A673 (cell line): ENCODE results near the gene DSCAM. TPM values are rescaled to one million over a fixed set of nuclear protein-coding genes. Genes with fewer than 3 reads are reported as not detected.

Experiments used
- BruUV-seq: library from RNA; stranded (reverse); fragments of 400-500 nt; replicated peaks from 2 replicates; lab custom pipeline; 2021; lab: Mats Ljungman, UMichigan
- CTCF ChIA-PET: fragments of 300-600 bp; sonication (Branson Sonifier 250); formaldehyde crosslinking; loops from one replicate; lab custom pipeline; 2022; ENCODE audit warnings: antibody characterized with exemption; lab: Charles Lee
- POLR2A ChIA-PET: fragments of 300-600 bp; sonication (Branson Sonifier 250); formaldehyde crosslinking; loops from one replicate; lab custom pipeline; 2022; ENCODE audit warnings: antibody characterized with exemption; ENCODE audit not compliant: low non-redundant PET; lab: Charles Lee
- DNase-seq: peaks from one replicate; pipeline ENCODE4 v3.0.0-alpha.2; 2015; ENCODE audit warnings: low spot score
- H3K27ac ChIP-seq: fragments of 200-600 bp; sonication (generic); 2 replicates; pipeline ENCODE4 v1.5.1; 2016; ENCODE audit warnings: mixed run types, low read depth, mild to moderate bottlenecking, mixed read lengths, antibody characterized with exemption, low read length; ENCODE audit not compliant: poor library complexity, severe bottlenecking
- H3K27me3 ChIP-seq: fragments of 200-600 bp; sonication (generic); replicated peaks from 2 replicates; pipeline ENCODE4 v1.6.1; 2017; ENCODE audit warnings: mixed run types, low read depth, mild to moderate bottlenecking, mixed read lengths, antibody characterized with exemption, low read length; ENCODE audit not compliant: insufficient read depth, poor library complexity
- H3K36me3 ChIP-seq: fragments of 200-600 bp; sonication (generic); 2 replicates; pipeline ENCODE4 v1.6.1; 2016; ENCODE audit warnings: mixed run types, mild to moderate bottlenecking, mixed read lengths, antibody characterized with exemption, low read length; ENCODE audit not compliant: insufficient read depth, poor library complexity, severe bottlenecking
- H3K4me1 ChIP-seq: fragments of 200-600 bp; sonication (generic); 2 replicates; pipeline ENCODE4 v1.6.1; 2017; ENCODE audit warnings: mixed run types, mild to moderate bottlenecking, mixed read lengths, antibody characterized with exemption, low read length; ENCODE audit not compliant: insufficient read depth, poor library complexity, severe bottlenecking
- H3K4me3 ChIP-seq: fragments of 200-600 bp; sonication (generic); 2 replicates; pipeline ENCODE4 v1.5.1; 2016; ENCODE audit warnings: low read depth, mixed run types, mild to moderate bottlenecking, mixed read lengths, low read length; ENCODE audit not compliant: poor library complexity, severe bottlenecking
- H3K9me3 ChIP-seq: fragments of 200-600 bp; sonication (generic); 2 replicates; pipeline ENCODE4 v1.6.1; 2016; ENCODE audit warnings: mixed run types, low read depth, mild to moderate bottlenecking, mixed read lengths, antibody characterized with exemption, low read length; ENCODE audit not compliant: poor library complexity, severe bottlenecking
- EZH2 ChIP-seq: fragments of 200-600 bp; sonication (generic); IDR thresholded peaks from 2 replicates; pipeline ENCODE4 v1.6.1; 2017; ENCODE audit warnings: borderline replicate concordance, low read depth, mild to moderate bottlenecking, mixed read lengths, antibody characterized with exemption, low read length; ENCODE audit not compliant: poor library complexity, severe bottlenecking
- intact Hi-C: fragments of 100-400 bp; cut with micrococcal nuclease; formaldehyde crosslinking; loops from one replicate; pipeline ENCODE4 v1.10.0; 2022; ENCODE audit not compliant: unreplicated experiment
- total RNA-seq: library from RNA; stranded (reverse); gene quantifications from 2 replicates; pipeline ENCODE4 v1.2.3, GENCODE V29; 2021
- TF ChIP-seq, protein P1 (sequence below): fragments of 300-800, 200-600 bp; sonication (generic); conservative IDR thresholded peaks from 2 replicates; pipeline ENCODE4 v1.5.1; 2017; ENCODE audit warnings: low read depth, mild to moderate bottlenecking, antibody characterized with exemption, low read length, moderate library complexity, mixed read lengths

DSCAM gene
- total RNA-seq, 1 experiment from 2014 or later = not detected

DNA sequence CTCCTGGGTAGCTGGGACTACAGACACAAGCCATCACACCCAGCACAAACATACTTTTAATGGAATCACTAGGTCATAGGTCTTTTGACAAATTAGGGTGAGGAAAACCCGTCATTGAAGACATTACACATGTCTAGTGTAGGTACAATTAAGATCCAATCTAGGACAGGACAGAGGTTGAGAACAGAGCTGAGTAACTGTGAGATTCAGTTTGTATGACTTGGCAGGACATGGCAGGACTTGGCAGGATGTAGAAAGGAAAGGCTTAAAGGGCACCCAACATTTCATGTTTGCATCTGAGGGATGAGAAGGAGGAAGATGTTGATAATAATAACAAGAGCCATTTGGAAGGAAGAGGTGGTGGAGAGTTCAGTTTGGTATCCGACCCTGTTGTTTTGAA lies 496.0 kb downstream of the DSCAM start:
- intact Hi-C loops = no loop called here
- BruUV-seq = no TSS peak
- Histone ChIP-seq H3K4me1 (no peaks in the 10 kb centered on the region), H3K4me3 (no peak overlapping the region), H3K27me3 (no peaks in the 10 kb centered on the region), H3K36me3 (no peaks in the 10 kb centered on the region), H3K27ac (no peak overlapping the region), H3K9me3 (peaks cover 24% of the 10 kb centered on the region)
- CTCF ChIA-PET = interaction anchor here (0.6 kb wide), 1 partner anchor 131 kb away, joined by 3 read pairs; no protein-coding TSS in a partner anchor
- TF ChIP-seq, protein P1, sequence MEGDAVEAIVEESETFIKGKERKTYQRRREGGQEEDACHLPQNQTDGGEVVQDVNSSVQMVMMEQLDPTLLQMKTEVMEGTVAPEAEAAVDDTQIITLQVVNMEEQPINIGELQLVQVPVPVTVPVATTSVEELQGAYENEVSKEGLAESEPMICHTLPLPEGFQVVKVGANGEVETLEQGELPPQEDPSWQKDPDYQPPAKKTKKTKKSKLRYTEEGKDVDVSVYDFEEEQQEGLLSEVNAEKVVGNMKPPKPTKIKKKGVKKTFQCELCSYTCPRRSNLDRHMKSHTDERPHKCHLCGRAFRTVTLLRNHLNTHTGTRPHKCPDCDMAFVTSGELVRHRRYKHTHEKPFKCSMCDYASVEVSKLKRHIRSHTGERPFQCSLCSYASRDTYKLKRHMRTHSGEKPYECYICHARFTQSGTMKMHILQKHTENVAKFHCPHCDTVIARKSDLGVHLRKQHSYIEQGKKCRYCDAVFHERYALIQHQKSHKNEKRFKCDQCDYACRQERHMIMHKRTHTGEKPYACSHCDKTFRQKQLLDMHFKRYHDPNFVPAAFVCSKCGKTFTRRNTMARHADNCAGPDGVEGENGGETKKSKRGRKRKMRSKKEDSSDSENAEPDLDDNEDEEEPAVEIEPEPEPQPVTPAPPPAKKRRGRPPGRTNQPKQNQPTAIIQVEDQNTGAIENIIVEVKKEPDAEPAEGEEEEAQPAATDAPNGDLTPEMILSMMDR = no peak
- TF ChIP-seq EZH2 = no peak
- no peak for DNase-seq
- POLR2A ChIA-PET = no interaction called here

DNA sequence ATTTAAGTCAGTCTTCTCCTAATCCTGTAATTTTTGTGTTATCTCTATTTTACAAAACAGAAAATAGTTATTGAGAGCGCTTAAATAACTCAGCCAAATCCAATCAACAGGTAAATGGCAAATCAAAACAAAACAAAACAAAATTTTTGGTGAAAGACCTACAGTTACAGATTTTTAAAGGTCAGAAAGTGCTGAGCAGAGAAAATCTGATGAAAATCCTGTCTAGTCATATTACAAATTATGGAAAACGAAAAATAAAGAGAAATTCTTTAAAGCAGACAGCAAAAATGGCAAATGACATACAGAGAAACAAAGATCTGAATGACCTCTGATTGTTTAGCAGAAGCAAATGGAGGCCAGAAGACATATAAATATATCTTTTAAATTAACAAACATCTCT lies 497.4 kb downstream of the DSCAM start:
- no peaks in the 10 kb centered on the region for H3K4me1 ChIP-seq
- intact Hi-C loops = no loop called here
- ChIA-PET CTCF (no interaction called here), POLR2A (no interaction called here)
- peaks cover 24% of the 10 kb centered on the region for H3K9me3 ChIP-seq
- H3K36me3 ChIP-seq = no peaks in the 10 kb centered on the region
- H3K27me3 ChIP-seq = no peaks in the 10 kb centered on the region
- no TSS peak for BruUV-seq
- no peak overlapping the region for H3K4me3 ChIP-seq
- DNase-seq = no peak
- H3K27ac ChIP-seq = no peak overlapping the region
- TF ChIP-seq, protein P1 = no peak
- TF ChIP-seq EZH2 = no peak

DNA sequence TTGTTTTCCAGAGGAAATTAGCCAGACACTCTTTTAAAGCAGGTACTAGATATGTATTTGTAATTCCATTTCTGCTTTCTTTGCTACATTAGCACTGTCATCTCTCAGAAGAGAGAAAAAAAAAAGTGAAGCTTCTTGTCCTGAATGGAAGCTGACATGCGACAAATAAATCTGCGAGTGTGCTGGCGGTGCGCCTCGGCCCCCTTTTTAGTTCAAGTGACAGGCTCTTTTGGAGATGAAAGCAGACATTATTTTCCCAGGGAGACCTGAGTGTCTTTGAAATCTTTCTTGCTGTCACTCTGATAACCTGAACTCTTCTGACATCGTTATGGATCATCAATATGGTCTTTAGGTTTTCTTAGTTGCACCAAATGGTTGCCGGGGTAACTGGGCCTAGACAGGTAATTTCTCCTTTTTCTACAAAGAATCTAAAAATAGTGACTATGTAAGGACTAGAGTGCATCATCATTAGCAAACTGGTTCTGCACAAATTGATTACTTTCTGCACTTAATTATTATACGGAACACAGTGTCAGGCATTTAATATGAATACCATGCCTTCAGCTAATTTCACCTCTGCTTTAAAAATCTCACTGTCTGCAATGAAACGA lies 501.1 kb downstream of the DSCAM start:
- POLR2A ChIA-PET = no interaction called here
- Histone ChIP-seq H3K27me3 (no peaks in the 10 kb centered on the region), H3K9me3 (peaks cover 26% of the 10 kb centered on the region), H3K27ac (no peak overlapping the region), H3K4me3 (no peak overlapping the region), H3K4me1 (no peaks in the 10 kb centered on the region), H3K36me3 (no peaks in the 10 kb centered on the region)
- TF ChIP-seq EZH2 = no peak
- TF ChIP-seq, protein P1 = no peak
- BruUV-seq = no TSS peak
- CTCF ChIA-PET = no interaction called here
- DNase-seq = no peak
- intact Hi-C loops = no loop called here
